ENCODE data around the gene KATNB1.
"Not testable (repeated sequence)": the region's sequence is repeated elsewhere in the genome, so short reads cannot be mapped to it uniquely, and the experiment has no call there.

The KATNB1 gene

GRCh38 chr16:57708168-57708567 lies 27.4 kb upstream of the KATNB1 start:
- TF ChIP-seq CTCF (IDR thresholded peaks at IDR 0.05; ENCODE audit: borderline replicate concordance, extremely low read depth, low read length, poor library complexity, severe bottlenecking) (no peak), EZH2 (IDR thresholded peaks at IDR 0.05; ENCODE audit: borderline replicate concordance, low read depth, low read length, severe bottlenecking) (no peak)
- Histone ChIP-seq H2AFZ (ENCODE audit: low read depth, low read length) (no peak overlapping the region), H3K4me1 (ENCODE audit: insufficient read depth, low read length) (no peaks in the 10 kb centered on the region), H3K79me2 (ENCODE audit: insufficient read depth, low read length) (no peaks in the 10 kb centered on the region), H3K9me3 (ENCODE audit: insufficient read depth, low read length, severe bottlenecking) (no peaks in the 10 kb centered on the region), H3K27me3 (ENCODE audit: insufficient read depth, low read length, poor library complexity) (peaks cover 5% of the 10 kb centered on the region), H3K9ac (ENCODE audit: low read depth, low read length) (no peak overlapping the region), H3K4me2 (ENCODE audit: insufficient read depth, low read length) (no peak overlapping the region), H3K4me3 (ENCODE audit: low read depth in 1 of 2, low read length in 2 of 2) (no peak overlapping the region), H3K36me3 (ENCODE audit: insufficient read depth, low read length) (no peaks in the 10 kb centered on the region), H4K20me1 (ENCODE audit: insufficient read depth, low read length) (no peaks in the 10 kb centered on the region), H3K27ac (ENCODE audit: low read length) (no peak overlapping the region)
- DNase-seq, result no peak
- ATAC-seq (ENCODE audit: insufficient read depth, low read depth), result no peak

GRCh38 chr16:57709663-57710062 lies 25.9 kb upstream of the KATNB1 start:
- Histone ChIP-seq H3K4me2 (ENCODE audit: insufficient read depth, low read length) (no peak overlapping the region), H3K36me3 (ENCODE audit: insufficient read depth, low read length) (no peaks in the 10 kb centered on the region), H3K4me1 (ENCODE audit: insufficient read depth, low read length) (no peaks in the 10 kb centered on the region), H3K27me3 (ENCODE audit: insufficient read depth, low read length, poor library complexity) (peaks cover 12% of the 10 kb centered on the region), H3K9ac (ENCODE audit: low read depth, low read length) (no peak overlapping the region), H3K27ac (ENCODE audit: low read length) (no peak overlapping the region), H4K20me1 (ENCODE audit: insufficient read depth, low read length) (no peaks in the 10 kb centered on the region), H2AFZ (ENCODE audit: low read depth, low read length) (no peak overlapping the region), H3K79me2 (ENCODE audit: insufficient read depth, low read length) (no peaks in the 10 kb centered on the region), H3K9me3 (ENCODE audit: insufficient read depth, low read length, severe bottlenecking) (no peaks in the 10 kb centered on the region), H3K4me3 (ENCODE audit: low read depth in 1 of 2, low read length in 2 of 2) (no peak overlapping the region)
- TF ChIP-seq EZH2 (IDR thresholded peaks at IDR 0.05; ENCODE audit: borderline replicate concordance, low read depth, low read length, severe bottlenecking) (no peak), CTCF (IDR thresholded peaks at IDR 0.05; ENCODE audit: borderline replicate concordance, extremely low read depth, low read length, poor library complexity, severe bottlenecking) (no peak)
- no peak for DNase-seq
- ATAC-seq (ENCODE audit: insufficient read depth, low read depth), result no peak

GRCh38 chr16:57711346-57711745 lies 24.2 kb upstream of the KATNB1 start:
- H3K27me3 ChIP-seq (ENCODE audit: insufficient read depth, low read length, poor library complexity), result peaks cover 19% of the 10 kb centered on the region
- no peak for ATAC-seq (ENCODE audit: insufficient read depth, low read depth)
- DNase-seq, result no peak
- H3K36me3 ChIP-seq (ENCODE audit: insufficient read depth, low read length), result no peaks in the 10 kb centered on the region
- H3K9ac ChIP-seq (ENCODE audit: low read depth, low read length), result no peak overlapping the region
- TF ChIP-seq CTCF (IDR thresholded peaks at IDR 0.05; ENCODE audit: borderline replicate concordance, extremely low read depth, low read length, poor library complexity, severe bottlenecking) (no peak), EZH2 (IDR thresholded peaks at IDR 0.05; ENCODE audit: borderline replicate concordance, low read depth, low read length, severe bottlenecking) (no peak)
- no peaks in the 10 kb centered on the region for H3K4me1 ChIP-seq (ENCODE audit: insufficient read depth, low read length)
- no peak overlapping the region for H3K4me3 ChIP-seq (ENCODE audit: low read depth in 1 of 2, low read length in 2 of 2)
- no peak overlapping the region for H3K27ac ChIP-seq (ENCODE audit: low read length)
- H3K4me2 ChIP-seq (ENCODE audit: insufficient read depth, low read length), result no peak overlapping the region
- no peak overlapping the region for H2AFZ ChIP-seq (ENCODE audit: low read depth, low read length)
- no peaks in the 10 kb centered on the region for H4K20me1 ChIP-seq (ENCODE audit: insufficient read depth, low read length)
- no peaks in the 10 kb centered on the region for H3K79me2 ChIP-seq (ENCODE audit: insufficient read depth, low read length)
- no peaks in the 10 kb centered on the region for H3K9me3 ChIP-seq (ENCODE audit: insufficient read depth, low read length, severe bottlenecking)

- Histone ChIP-seq H3K27me3 (ENCODE audit: insufficient read depth, low read length, poor library complexity) (peaks cover 19% of the 10 kb centered on the region), H2AFZ (ENCODE audit: low read depth, low read length) (no peak overlapping the region), H3K27ac (ENCODE audit: low read length) (no peak overlapping the region), H3K9me3 (ENCODE audit: insufficient read depth, low read length, severe bottlenecking) (no peaks in the 10 kb centered on the region), H3K4me2 (ENCODE audit: insufficient read depth, low read length) (no peak overlapping the region), H3K9ac (ENCODE audit: low read depth, low read length) (no peak overlapping the region), H3K79me2 (ENCODE audit: insufficient read depth, low read length) (no peaks in the 10 kb centered on the region), H3K4me3 (ENCODE audit: low read depth in 1 of 2, low read length in 2 of 2) (no peak overlapping the region), H4K20me1 (ENCODE audit: insufficient read depth, low read length) (no peaks in the 10 kb centered on the region), H3K4me1 (ENCODE audit: insufficient read depth, low read length) (no peaks in the 10 kb centered on the region), H3K36me3 (ENCODE audit: insufficient read depth, low read length) (no peaks in the 10 kb centered on the region)
- no peak for DNase-seq
- ATAC-seq (ENCODE audit: insufficient read depth, low read depth), result no peak
- TF ChIP-seq EZH2 (IDR thresholded peaks at IDR 0.05; ENCODE audit: borderline replicate concordance, low read depth, low read length, severe bottlenecking), result no peak
- TF ChIP-seq CTCF (IDR thresholded peaks at IDR 0.05; ENCODE audit: borderline replicate concordance, extremely low read depth, low read length, poor library complexity, severe bottlenecking), result no peak
Measured at GRCh38 chr16:57711993-57712392, 23.6 kb upstream of the KATNB1 start.

GRCh38 chr16:57712569-57712968 lies 23.0 kb upstream of the KATNB1 start:
- H2AFZ ChIP-seq (ENCODE audit: low read depth, low read length); DNase-seq; H3K4me3 ChIP-seq (ENCODE audit: low read depth in 1 of 2, low read length in 2 of 2); H3K36me3 ChIP-seq (ENCODE audit: insufficient read depth, low read length); H3K27ac ChIP-seq (ENCODE audit: low read length); H3K79me2 ChIP-seq (ENCODE audit: insufficient read depth, low read length); H3K4me2 ChIP-seq (ENCODE audit: insufficient read depth, low read length); H4K20me1 ChIP-seq (ENCODE audit: insufficient read depth, low read length); H3K9me3 ChIP-seq (ENCODE audit: insufficient read depth, low read length, severe bottlenecking); ATAC-seq (ENCODE audit: insufficient read depth, low read depth); H3K4me1 ChIP-seq (ENCODE audit: insufficient read depth, low read length); H3K9ac ChIP-seq (ENCODE audit: low read depth, low read length): not testable (repeated sequence)
- peaks cover 19% of the 10 kb centered on the region for H3K27me3 ChIP-seq (ENCODE audit: insufficient read depth, low read length, poor library complexity)

All from DND-41 (cell line).